ENCODE results near the gene CNIH2. TPM values are rescaled to one million over a fixed set of nuclear protein-coding genes. Genes with fewer than 3 reads are reported as not detected.

CNIH2 gene
- total and polyA plus RNA-seq, 2 of the 8 experiments (the other 6 are each of a cell fraction or from before 2014, with no cell fraction given), result 12.5 to 15.8 TPM

GRCh38 chr11:66279092-66279734 lies 1.2 kb downstream of the CNIH2 start:
- Histone ChIP-seq H3K23me2 (ENCODE audit: low read depth, low read length) (peaks cover 4% of the 10 kb centered on the region; the same call in 1 of the 2 replicates), H2AK5ac (ENCODE audit: low read depth, low read length) (no peak overlapping the region), H3K4ac (replicated peaks; ENCODE audit: insufficient read length, low read depth, low read length) (no peak overlapping the region), H3K23ac (ENCODE audit: insufficient read length) (no peak overlapping the region), H3K9ac (replicated peaks in 1 of 4; ENCODE audit: extremely low read depth in 1 of 4, low read depth in 3 of 4, low read length in 3 of 4) (peak overlapping the region in 1 of 4 experiments; percentile 40; a peak in 2 of 7 replicates), H2BK5ac (ENCODE audit: low read depth, low read length) (no peak overlapping the region), H2BK20ac (ENCODE audit: low read length) (no peak overlapping the region), H3K27ac (ENCODE audit: low read depth, low read length) (no peak overlapping the region), H3K27me3 (replicated peaks in 1 of 4; ENCODE audit: control insufficient read depth in 3 of 4, extremely low read depth in 1 of 4, insufficient read depth in 3 of 4, low read length in 3 of 4) (peaks cover 0 to 4% (median under 1%) of the 10 kb centered on the region in 4 experiments; a peak in 2 of 7 replicates), H2BK12ac (ENCODE audit: low read depth, low read length) (0 out of 2 replicates have a peak overlapping the region, but pooled peaks have one; percentile 39), H3K79me1 (ENCODE audit: low read depth, low read length) (no peaks in the 10 kb centered on the region), H4K91ac (replicated peaks; ENCODE audit: insufficient read length, low read length) (no peak overlapping the region), H3K18ac (ENCODE audit: extremely low read depth, low read length) (no peak overlapping the region; the same call in 1 of the 2 replicates), H3K56ac (replicated peaks; ENCODE audit: insufficient read length, low read depth, low read length) (no peak overlapping the region), H2AFZ (ENCODE audit: low read length) (no peak overlapping the region), H3K4me3 (ENCODE audit: extremely low read depth in 1 of 4, insufficient read depth in 2 of 4, low read depth in 3 of 4, low read length in 4 of 4) (peak overlapping the region in 2 of 4 experiments; percentile 10 to 61; a peak in 3 of 8 replicates), H3K9me3 (ENCODE audit: insufficient read depth in 2 of 2, low read depth in 1 of 2, low read length in 1 of 2) (no peaks in the 10 kb centered on the region), H2BK120ac (replicated peaks; ENCODE audit: low read depth, low read length) (no peak overlapping the region), H2BK15ac (ENCODE audit: low read length) (no peak overlapping the region), H4K5ac (ENCODE audit: insufficient read length, low read depth, low read length) (no peak overlapping the region), H3K79me2 (ENCODE audit: control insufficient read depth in 1 of 2, insufficient read depth in 2 of 2, low read length in 2 of 2) (no peaks in the 10 kb centered on the region), H3K14ac (ENCODE audit: insufficient read length) (no peak overlapping the region), H3K4me1 (replicated peaks in 1 of 4; ENCODE audit: control insufficient read depth in 3 of 4, insufficient read depth in 4 of 4, low read length in 3 of 4) (peaks cover 0 to 17% (median 13%) of the 10 kb centered on the region in 4 experiments; a peak in 5 of 7 replicates), H4K8ac (ENCODE audit: extremely low read depth, insufficient read depth, low read length) (no peak overlapping the region), H4K20me1 (replicated peaks in 1 of 2; ENCODE audit: control insufficient read depth in 1 of 2, insufficient read depth in 2 of 2, low read length in 2 of 2) (peaks cover 5 to 23% of the 10 kb centered on the region in 2 experiments), H3K36me3 (ENCODE audit: control insufficient read depth in 2 of 4, insufficient read depth in 4 of 4, low read length in 3 of 4) (peaks cover 0 to 13% (median under 1%) of the 10 kb centered on the region in 4 experiments; a peak in 5 of 8 replicates), H3K4me2 (ENCODE audit: insufficient read depth in 1 of 2, low read depth in 2 of 2, low read length in 2 of 2) (peak overlapping the region; percentile 73 to 77)
- DNase-seq (ENCODE audit: low read depth in 1 of 2, low spot score in 2 of 2) (peak in 1 of 2 experiments; percentile 57), FAIRE-seq (no peak)
- ChIA-PET POLR2A (ENCODE audit: partially characterized antibody) (interaction anchor here (1.1 to 7.9 kb wide), 6 partner anchors 10 to 231 kb away, joined by 3 to 125 read pairs (median 15); partner anchors contain the start of genes B4GAT1, BRMS1, RAB1B and RIN1), CTCF (ENCODE audit: partially characterized antibody) (interaction anchor here (0.6 to 3.3 kb wide), 8 partner anchors 8 to 212 kb away, joined by 3 to 10 read pairs (median 3); partner anchors contain the start of gene RIN1)
- WGBS, 2 experiments (ENCODE audit: extremely low coverage in 1 of 2, insufficient coverage in 1 of 2, insufficient read length in 1 of 2, insufficient replicate concordance in 2 of 2, low coverage in 1 of 2, low lambda C conversion rate in 2 of 2, missing lambda C conversion rate in 1 of 2), result 44% methylated on average over 9 of the region's 15 CpGs; no CpG with 5 or more reads in 1 of the 2 experiments
- 0 out of 4 replicates have a peak, but pooled peaks of 1 of the 2 experiments have one; percentile 17 for TF ChIP-seq SIN3A (conservative IDR thresholded peaks at IDR 0.05 in 1 of 2, IDR thresholded peaks at IDR 0.05 in 1 of 2; ENCODE audit: low read depth in 1 of 2, low read length in 2 of 2)
- no peak for TF ChIP-seq RXRA (IDR thresholded peaks at IDR 0.05; ENCODE audit: insufficient read depth, low read depth, low read length)
- TF ChIP-seq POLR2A (IDR thresholded peaks at IDR 0.05; ENCODE audit: control extremely low read depth in 1 of 2, low read depth in 2 of 2, low read length in 2 of 2), result no peak
- no peak for TF ChIP-seq RFX5 (IDR thresholded peaks at IDR 0.05; ENCODE audit: borderline replicate concordance, low read depth, low read length)

All from H1 (cell line).